Stimulated activated CD4-positive, alpha-beta T cell treated with anti-CD3 and anti-CD28 coated beads, Interleukin-15, amount 100 ng/mL, for 1 hour (primary cell): Measurements from ENCODE around the gene NUDT7.

Experiments used
- DNase-seq, 2 donors: peaks; one replicate each; pipeline ENCODE4 v3.0.0-alpha.2; 2020; ENCODE audit warnings: low read depth in 1 of 2, low spot score in 1 of 2

The NUDT7 gene

DNA sequence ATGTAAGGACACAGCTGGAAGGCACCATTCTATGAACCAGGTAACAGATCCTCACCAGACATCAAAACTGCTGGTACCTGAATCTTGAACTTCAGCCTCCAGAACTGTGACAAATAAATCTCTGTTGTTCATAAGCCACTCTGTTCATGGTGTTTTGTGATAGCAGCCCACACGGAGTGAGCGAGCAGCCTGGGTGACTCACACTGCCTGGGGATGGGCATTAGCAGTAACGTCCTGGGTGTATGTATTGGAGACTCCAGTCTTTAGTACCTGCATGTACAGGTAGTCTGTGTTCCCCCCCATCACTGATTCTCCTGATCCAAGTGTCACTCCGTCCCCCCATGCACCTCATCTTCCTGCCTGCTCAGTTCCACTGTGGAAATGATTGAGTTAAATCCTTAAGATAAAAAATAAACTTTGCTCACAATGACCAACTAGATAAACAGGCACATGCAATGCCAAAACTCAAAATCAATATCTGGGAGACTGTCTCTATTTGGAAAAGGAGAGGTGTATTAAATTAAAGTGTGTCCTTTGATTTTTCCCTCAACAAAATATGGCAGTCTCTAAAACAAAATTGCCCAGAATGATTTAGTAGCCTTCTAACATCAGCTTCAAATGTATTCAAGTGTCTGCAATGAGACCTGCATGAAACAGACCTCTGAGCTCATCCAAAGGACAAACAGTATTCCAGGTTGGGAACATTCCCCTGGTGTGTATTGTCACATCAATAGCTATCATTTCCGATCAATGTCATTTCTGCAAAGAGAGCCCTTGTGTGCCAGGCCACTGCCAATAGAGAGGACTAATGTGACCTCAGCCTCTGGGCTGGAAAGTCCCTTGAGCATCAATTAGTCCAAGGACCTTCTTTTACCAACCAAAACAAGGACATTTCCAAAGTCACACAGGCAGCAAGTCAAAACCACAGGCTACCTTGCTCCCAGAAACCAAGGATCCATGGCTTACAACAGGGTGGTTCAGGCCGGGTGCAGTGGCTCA, 53.9 kb downstream of the NUDT7 start:
- no peak for DNase-seq

DNA sequence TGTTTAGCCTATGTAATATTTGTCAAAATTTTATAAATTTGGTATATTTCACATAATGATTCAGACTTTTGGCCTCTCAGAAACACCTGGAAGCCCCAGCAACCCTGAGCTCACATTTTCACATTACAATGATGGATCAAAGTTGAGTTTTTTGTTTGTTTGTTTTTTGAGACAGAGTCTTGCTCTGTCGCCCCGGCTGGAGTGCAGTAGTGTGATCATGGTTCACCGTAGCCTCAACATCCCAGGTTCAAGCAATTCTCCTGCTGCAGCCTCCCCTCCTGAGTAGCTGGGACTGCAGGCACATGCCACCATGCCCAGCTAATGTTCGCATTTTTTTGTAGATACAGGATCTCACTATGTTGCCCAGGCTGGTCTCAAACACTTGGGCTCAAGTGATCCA, 55.4 kb downstream of the NUDT7 start:
- DNase-seq, result no peak

DNA sequence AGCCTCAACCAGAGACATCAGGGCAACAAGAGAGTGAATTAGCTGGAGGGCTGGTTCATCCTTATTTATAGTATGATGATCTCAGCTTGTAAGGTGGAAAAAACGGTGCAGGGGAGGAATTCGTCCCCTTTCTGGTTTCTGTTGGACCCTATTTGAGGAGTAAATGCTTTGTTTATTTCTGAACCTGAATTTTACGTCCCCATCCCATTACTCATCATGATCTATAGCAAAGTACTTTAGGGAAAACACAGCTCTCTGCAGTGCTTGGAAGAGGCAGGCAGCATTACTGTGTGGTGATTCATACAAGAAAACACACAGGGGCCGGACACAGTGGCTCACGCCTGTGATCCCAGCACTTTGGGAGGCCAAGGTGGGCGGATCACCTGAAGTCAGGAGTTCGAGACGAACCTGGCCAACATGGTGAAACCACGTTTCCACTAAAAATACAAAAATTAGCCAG, 58.1 kb downstream of the NUDT7 start:
- no peak for DNase-seq

DNA sequence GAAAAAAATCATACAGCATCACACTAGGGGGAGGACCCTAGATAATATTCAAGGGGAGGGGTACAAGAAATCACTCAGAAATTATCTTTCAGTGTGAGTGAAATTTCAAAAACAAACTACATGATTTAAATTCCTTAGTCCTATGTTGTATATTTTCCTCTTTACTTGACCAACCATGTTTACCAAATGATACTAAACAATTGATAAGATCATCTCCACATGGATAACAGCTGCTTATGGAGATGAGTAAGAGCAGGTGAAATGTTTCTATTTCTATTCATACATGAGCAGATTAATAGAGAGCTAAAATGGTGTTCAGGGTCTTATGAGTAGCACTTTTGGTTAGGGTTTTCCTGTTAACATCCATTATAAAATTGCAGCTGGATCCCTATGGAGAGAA, 58.8 kb downstream of the NUDT7 start:
- DNase-seq, result no peak

DNA sequence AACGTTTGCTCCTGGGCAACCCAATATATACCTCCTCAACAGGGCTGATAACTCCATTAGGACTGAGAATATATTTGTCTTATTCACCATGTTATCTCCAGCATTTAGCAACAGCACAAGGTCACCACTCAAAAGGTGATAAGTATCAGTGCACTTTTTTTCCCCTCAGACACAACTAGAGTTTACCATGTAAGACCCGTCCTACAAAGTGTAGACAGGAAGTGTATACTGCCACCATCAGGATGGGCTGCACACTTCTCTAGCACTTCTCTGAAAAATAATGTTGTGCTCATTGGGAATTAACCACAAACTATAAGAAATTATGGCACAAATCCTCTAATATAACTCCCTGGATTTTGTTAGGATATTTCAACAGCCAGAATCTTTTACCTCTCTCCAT, 60.4 kb downstream of the NUDT7 start:
- no peak for DNase-seq

DNA sequence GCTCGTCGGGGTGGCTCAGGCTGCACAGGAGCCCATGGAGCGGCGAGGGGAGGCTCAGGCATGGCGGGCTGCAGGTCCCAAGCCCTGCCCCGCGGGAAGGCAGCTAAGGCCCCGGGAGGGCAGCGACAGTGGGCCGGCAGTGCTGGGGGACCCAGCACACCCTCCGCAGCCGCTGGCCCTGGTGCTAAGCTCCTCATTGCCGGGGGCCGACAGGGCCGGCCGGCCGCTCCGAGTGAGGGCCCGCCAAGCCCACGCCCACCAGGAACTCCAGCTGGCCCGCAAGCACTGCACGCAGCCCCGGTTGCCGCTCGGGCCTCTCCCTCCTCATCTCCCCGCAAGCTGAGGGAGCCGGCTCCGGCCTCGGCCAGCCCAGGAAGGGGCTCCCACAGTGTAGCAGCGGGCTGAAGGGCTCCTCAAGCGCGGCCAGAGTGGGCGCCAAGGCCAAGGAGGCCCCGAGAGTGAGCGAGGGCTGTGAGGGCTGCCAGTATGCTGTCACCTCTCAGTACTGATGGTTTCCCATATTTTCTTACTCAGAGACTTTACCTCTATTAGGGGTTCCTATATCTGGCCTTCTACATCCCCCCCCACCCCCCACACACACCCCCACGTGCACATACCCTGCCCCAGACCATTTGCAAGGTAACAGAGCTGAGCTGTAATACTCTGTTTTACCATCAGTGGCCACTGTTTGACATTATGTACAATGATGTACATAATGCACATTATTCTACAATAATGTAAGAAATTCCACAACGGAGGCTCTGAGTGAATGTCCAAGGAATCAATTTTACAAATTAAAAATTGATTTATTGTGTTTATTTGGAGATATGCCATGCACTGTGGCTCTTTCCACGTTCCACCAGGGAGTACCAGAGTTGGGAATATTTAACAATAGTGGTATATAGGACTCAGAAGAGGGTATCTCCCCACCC, 62.4 kb downstream of the NUDT7 start:
- no peak for DNase-seq

DNA sequence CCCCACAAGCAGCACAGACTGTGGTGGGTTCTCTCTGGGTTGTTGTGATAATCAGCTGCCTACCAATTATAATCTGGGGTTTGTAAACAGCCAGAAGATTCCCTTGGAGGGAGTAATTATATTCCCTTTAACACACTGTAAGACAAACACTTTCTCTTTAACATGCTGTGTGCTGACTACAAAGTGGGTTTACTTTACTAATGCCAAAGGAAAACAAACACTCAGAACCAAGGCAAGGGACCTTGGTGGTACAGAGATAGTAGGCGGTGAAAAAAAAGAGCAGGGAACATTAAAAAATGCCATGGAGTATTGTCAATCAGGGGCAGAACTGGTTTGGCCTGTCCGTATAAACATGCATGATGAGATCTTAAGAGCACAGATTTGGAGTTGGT, 63.1 kb downstream of the NUDT7 start:
- no peak for DNase-seq

DNA sequence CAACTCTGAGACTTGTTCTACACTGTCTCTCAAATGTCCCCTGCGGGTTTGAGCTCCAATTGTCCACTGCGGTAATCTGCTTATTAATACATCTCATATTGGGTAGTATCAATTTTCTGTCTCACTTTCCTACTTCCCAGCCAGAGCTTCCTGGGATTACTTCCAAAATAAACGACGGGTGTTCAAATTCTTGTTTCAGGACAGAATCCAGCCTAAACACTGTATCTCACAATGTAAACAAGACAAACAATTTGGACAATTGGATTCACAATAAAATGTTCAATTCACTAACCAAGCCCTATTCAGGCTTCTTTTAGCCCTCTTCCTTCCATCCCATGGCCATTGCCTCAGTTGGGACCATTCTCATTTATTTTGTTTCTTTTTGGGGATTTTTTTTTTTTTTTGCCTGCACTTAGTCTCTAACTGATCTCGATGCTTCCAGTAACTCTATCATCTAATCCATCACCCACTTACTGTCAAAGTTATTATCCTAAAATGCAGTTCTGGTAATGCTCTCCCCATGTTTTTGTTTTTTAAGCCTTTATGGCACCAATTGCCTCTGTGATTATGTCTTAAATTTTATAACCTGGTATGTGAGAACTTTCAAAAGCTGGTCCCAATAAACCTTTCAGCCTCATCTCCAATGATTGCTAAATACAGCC, 64.0 kb downstream of the NUDT7 start:
- DNase-seq, result no peak

DNA sequence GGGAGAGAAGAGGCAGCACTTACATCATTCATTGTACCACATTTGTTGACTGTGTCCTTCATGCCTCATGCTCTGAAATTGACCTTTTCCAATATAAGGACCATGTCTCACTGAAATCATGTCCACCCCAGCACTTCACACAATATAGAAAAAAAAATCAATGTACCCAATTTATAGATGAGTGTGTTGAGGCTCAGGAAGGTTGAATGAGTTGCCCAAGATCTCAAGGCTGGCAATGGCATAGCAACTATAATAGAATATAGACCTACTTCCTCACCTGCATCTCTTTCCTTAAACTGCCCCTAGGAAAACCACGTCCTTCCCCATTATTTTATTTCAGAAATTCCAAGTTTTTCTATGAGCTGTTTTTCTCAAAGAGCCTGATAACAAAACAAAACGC, 65.1 kb downstream of the NUDT7 start:
- DNase-seq, result no peak

DNA sequence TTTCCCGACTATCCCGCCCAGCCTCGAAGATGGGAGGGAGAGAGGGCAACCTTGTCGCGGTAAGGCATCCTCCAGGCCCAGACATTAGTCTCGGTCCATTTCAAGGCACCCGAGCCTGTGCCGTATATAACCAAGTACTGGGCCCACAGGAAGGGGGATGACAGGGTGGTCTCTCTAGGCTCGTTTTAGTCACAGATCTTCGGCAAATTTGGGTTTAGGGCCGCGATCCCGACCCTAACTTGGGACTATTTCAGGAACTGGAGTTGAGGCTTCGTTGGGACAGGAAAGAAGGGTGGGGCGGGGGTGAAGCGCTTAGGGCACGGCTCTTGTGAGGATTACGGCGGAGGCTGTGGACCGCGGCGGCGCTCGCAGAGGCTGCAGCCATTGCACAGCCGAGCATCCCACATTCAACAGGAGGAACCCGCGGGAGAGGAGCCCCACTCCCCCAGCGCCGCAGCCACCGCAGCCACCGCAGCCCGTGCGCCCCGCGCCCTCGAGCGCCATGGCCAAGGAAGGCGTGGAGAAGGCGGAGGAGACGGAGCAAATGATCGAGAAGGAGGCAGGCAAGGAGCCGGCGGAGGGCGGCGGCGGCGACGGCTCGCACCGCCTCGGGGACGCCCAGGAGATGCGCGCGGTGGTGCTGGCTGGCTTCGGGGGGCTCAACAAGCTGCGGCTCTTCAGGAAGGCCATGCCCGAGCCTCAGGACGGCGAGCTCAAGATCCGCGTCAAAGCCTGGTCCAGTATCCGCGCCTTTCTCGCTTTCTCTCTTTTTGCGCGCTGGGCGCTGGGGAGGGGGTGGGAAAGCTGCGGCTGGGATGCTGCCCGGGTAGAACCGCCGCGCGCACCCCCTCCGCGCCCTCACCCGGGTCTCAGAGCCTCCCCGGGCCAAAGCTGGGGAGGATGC, 66.1 kb downstream of the NUDT7 start, which contains the start of gene VAT1L:
Gene VAT1L (plus strand): TSS at position 384 of the 904 bp plus-strand sequence. CDS start 119 bp downstream, at position 503.
- no peak for DNase-seq

DNA sequence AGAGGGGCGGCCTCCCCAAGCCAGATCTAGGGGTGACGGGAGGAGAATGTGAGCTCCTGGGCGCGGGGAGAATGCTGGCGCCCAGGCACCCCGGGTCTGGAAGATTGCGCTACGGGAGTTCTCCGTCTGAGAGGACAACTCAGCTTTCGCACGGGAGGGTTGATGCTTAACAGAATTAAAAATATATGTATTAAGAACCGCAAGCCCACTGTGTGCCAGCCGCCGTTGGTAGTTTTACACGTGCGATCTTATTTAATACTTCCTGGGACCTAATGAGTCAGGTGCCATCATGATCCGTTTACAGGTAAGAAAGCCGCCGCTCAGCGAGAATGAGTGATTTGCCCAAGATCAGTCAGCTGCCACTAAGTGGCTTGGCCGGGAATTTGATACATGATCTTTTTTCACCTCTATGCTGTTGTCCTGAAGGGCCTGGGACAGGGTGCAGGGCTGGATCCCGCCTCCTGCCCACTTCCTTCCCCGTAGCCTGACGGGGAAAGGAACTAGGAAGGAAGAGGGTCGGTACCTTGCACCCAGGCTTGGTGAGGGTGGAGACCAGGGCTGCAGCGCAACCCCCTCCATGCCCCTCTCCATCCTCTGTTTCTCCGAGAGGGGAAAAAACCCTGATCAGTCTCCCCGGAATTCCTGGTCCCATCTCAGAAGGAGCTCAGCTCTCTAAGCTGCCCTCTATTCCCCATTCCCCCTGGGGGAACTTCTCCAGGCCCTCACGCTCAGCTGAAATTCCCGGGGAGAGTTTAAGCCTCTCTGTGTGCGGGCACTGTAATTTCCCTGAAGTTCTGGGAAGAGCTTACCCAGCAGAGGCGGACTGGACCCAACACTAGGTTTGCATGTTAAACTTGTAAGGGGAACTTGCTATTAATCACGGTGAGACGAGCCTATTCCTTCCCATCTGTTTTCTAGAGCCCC, 67.0 kb downstream of the NUDT7 start:
- no peak for DNase-seq

DNA sequence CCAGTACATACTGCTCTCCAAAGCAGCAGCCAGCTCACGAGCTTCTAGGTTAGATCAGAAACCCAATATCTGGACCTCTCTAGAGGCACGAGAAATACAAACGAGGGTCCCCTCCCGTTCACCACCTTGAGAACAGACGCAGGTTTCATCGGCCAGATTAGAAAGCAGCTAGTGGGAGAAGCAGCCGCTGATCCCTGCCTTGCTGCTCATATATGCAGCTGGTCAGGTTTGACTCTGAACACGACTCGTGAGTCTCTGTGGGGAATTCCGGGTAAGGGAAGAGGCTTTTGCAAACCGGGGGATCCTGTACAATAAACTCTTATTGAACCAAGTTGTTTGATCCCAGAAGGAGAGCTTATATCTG, 67.7 kb downstream of the NUDT7 start:
- no peak for DNase-seq

DNA sequence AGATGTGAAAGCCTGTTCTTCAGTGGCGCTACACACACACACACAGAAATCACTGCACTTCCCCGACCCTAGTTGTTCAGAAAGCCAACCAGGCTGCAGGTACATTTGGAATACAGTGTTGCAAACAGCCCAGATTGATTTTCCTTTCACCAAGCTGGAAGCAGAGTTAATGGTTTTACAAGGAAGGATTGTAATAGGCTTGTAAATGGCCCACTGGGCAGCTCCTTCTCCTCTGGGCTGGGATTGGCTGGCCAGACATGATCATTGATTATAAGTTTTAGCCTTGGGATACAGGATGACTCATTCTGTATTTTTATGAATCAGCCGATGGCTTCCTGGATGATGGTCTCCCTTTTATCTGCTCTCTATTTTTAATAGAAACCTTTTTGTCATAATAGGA, 68.6 kb downstream of the NUDT7 start:
- DNase-seq, result no peak
